Type B pancreatic cell (in vitro differentiated cells): ENCODE data around the gene OPA3. TPM values are rescaled to one million over a fixed set of nuclear protein-coding genes. Genes with fewer than 3 reads are reported as not detected.

Experiments used
- DNase-seq: peaks from one replicate; pipeline ENCODE4 v3.0.0; 2021; ENCODE audit warnings: mixed read lengths; ENCODE audit not compliant: unreplicated experiment; ENCODE audit errors: extremely low spot score
- H3K27ac Mint-ChIP-seq: 2 replicates; pipeline ENCODE4 v1.8.0; 2021; ENCODE audit warnings: mild to moderate bottlenecking, mixed read lengths
- H3K27me3 Mint-ChIP-seq: 2 replicates; pipeline ENCODE4 v1.8.0; 2021; ENCODE audit warnings: mixed read lengths
- H3K36me3 Mint-ChIP-seq: 2 replicates; pipeline ENCODE4 v1.8.0; 2021; ENCODE audit warnings: mixed read lengths
- H3K4me1 Mint-ChIP-seq: one replicate; pipeline ENCODE4 v1.8.0; 2021; ENCODE audit warnings: mixed read lengths; ENCODE audit not compliant: unreplicated experiment
- H3K4me3 Mint-ChIP-seq: 2 replicates; pipeline ENCODE4 v1.8.0; 2021; ENCODE audit warnings: mild to moderate bottlenecking, mixed read lengths
- H3K9me3 Mint-ChIP-seq: 2 replicates; pipeline ENCODE4 v1.8.0; 2021; ENCODE audit warnings: mixed read lengths
- CTCF ChIP-seq: fragments of 200-600 bp; sonication (generic); conservative IDR thresholded peaks from 2 replicates; pipeline ENCODE4 v1.5.0; 2021; ENCODE audit warnings: antibody characterized with exemption, mild to moderate bottlenecking
- total RNA-seq: library from RNA; stranded (reverse); gene quantifications from 2 replicates; pipeline ENCODE4 v1.2.1, GENCODE V29; 2021; ENCODE audit warnings: low replicate concordance

OPA3 gene
- total RNA-seq, 1 donor from 2014 or later = 10.1 TPM

- H3K27me3 Mint-ChIP-seq = no peaks in the 10 kb centered on the region
- peaks cover 27% of the 10 kb centered on the region for H3K4me1 Mint-ChIP-seq
- TF ChIP-seq CTCF = no peak
- H3K9me3 Mint-ChIP-seq = no peaks in the 10 kb centered on the region
- H3K27ac Mint-ChIP-seq = peak overlapping the region; percentile 98
- H3K4me3 Mint-ChIP-seq = peak overlapping the region; percentile 53
- no peak for DNase-seq
- H3K36me3 Mint-ChIP-seq = peaks cover 6% of the 10 kb centered on the region
Observed at GRCh38 chr19:45576682-45577081, 7.9 kb downstream of the OPA3 start.

GRCh38 chr19:45575216-45575615 is 9.4 kb downstream of the OPA3 start:
- Mint-ChIP-seq H3K36me3 (peaks cover 6% of the 10 kb centered on the region), H3K4me1 (peaks cover 23% of the 10 kb centered on the region), H3K27me3 (no peaks in the 10 kb centered on the region), H3K9me3 (no peaks in the 10 kb centered on the region), H3K27ac (no peak overlapping the region), H3K4me3 (no peak overlapping the region)
- DNase-seq = no peak
- no peak for TF ChIP-seq CTCF

GRCh38 chr19:45574526-45574925 is 10.1 kb downstream of the OPA3 start:
- TF ChIP-seq CTCF = no peak
- no peak overlapping the region for H3K27ac Mint-ChIP-seq
- no peak overlapping the region for H3K4me3 Mint-ChIP-seq
- no peak for DNase-seq
- H3K4me1 Mint-ChIP-seq = peaks cover 29% of the 10 kb centered on the region
- no peaks in the 10 kb centered on the region for H3K9me3 Mint-ChIP-seq
- no peaks in the 10 kb centered on the region for H3K27me3 Mint-ChIP-seq
- peaks cover 10% of the 10 kb centered on the region for H3K36me3 Mint-ChIP-seq

- Mint-ChIP-seq H3K27ac (no peak overlapping the region), H3K9me3 (no peaks in the 10 kb centered on the region), H3K4me1 (peaks cover 11% of the 10 kb centered on the region), H3K27me3 (no peaks in the 10 kb centered on the region), H3K4me3 (no peak overlapping the region), H3K36me3 (peaks cover 10% of the 10 kb centered on the region)
- TF ChIP-seq CTCF = no peak
- no peak for DNase-seq
Observed at GRCh38 chr19:45571457-45572220, 13.0 kb downstream of the OPA3 start.

DNA sequence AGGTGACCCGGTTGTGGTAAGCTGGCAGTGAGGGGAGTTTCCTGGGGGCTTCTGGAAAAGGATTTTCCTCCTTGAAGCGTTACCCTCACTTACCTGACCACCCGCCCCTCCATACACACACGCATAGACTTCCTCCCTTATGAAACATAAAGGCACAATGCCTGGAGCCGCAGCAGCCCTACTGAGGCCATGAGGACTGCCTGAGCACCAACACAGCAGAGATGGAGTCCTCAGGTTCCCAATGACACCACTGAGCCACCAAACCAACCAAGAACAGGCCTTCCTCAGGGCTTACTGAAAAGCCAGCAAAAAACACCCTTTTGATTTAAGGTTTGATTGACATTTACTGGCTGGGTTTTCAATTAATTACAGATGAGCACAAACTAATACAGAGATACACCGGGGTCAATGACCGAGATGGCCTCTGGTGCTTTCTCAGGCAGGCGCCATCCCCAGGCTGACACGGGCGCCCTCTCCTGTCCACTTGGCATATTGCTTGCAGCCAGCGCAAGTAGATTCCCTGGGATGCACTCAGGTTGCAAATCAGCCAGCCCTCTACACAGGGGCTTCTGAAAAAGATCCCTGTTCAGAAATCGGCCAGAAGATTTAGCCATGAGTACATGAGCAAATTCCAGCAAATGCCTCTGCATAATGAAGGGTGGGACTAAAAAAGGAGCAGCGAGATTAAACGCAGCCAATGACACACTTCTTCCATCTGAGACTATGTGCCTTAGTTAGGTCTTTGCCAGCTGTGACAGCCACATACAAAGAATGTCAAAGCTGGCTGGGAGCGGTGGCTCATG is 14.8 kb downstream of the OPA3 start:
- Mint-ChIP-seq H3K4me3 (no peak overlapping the region), H3K36me3 (peaks cover 8% of the 10 kb centered on the region), H3K9me3 (no peaks in the 10 kb centered on the region), H3K27ac (peak overlapping the region; percentile 40), H3K27me3 (no peaks in the 10 kb centered on the region), H3K4me1 (peaks cover 8% of the 10 kb centered on the region)
- peak; percentile 79 for TF ChIP-seq CTCF
- DNase-seq = no peak
